CD4-positive, alpha-beta T cell treated with Interleukin-17A for 4 hours (primary cell): Measurements from ENCODE around the gene MAPRE3.

Experiments used
- DNase-seq: peaks from one replicate; pipeline ENCODE4 v3.0.0-alpha.2; 2020; ENCODE audit warnings: mixed read lengths

The MAPRE3 gene

DNA sequence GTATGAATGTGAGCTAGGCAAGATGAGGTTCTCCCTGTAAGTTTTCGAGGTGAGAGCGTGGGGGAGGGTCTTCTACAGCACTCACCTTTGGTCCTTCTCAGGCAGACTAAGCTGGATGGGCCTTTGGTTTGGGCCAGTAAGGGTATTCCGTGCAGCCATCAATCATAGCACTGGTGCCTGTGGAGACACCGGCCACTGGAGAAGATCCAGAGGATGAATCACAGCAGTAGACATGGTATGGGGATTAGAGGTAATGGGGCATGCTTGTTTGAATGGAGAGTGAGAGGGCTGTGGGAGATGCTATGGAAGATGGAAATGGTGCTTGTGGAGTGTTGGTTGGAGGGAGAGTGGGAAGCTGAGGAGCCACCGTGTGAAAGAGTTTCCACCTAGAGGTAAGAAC is 16.1 kb downstream of the MAPRE3 start:
- no peak for DNase-seq

- DNase-seq, result no peak
These were observed 17.8 kb downstream of the MAPRE3 start for GRCh38 chr2:26988058-26988860.

DNA sequence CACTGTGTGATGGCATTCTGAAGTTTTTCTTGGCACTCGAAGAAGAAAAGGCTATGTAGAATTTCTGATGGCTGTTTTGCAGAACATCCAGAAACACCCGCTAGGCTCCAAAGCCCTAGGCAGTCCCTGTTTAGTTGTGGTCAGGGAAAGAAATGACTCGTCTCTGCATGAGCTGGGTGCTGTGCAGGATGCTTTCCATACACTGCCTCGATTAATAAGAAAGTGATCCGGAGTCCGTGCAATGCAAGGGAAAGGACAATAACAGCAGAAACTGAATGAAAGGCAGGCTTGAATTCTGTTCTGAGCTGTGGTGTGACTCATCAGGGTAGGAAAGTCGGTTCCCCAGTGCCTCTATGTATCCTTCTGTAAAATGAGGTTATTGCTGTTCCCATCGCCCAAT is 18.7 kb downstream of the MAPRE3 start:
- no peak for DNase-seq

GRCh38 chr2:26991717-26992116 is 21.3 kb downstream of the MAPRE3 start:
- no peak for DNase-seq

DNA sequence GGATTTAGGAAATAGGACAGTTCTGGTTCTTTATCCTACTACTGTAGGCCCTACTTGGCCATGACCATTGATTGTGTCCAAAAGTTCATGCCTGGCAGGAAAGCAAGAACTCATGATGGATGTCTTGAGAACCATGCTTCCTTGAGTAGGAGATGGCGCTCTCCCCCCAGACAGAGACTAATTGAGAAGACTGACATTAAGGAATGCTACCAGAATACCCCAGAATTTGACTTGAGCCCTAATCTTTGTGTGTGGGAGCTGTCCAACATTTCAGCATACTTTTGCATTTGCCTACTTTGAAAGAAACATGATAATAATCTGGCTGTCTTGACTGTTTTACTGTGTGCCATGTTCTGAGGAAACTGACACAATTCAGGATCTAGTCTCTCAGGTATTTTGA is 23.3 kb downstream of the MAPRE3 start:
- DNase-seq, result no peak

- DNase-seq, result no peak
These were observed 24.5 kb downstream of the MAPRE3 start for GRCh38 chr2:26994983-26995382.

- no peak for DNase-seq
These were observed 27.0 kb downstream of the MAPRE3 start for GRCh38 chr2:26997394-26997793.

DNA sequence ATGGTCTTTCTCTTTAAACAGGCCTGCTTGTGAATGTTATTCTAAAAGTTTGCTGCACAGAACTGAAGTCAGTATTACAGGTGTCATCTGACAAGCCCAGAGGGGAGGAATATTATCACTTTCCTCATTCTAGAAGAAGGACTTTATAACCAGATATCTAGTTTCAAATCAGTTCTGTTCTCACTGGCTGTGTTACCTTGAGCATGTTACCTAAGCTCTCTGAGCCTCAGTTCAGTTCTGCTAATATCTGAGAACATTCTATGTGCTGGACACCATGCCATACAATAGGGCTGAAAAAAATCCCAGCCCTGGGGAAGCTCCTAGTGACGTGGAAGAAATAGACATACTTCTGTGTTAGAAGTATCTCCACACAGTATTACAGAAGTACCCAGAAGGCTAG is 27.9 kb downstream of the MAPRE3 start:
- DNase-seq, result no peak

GRCh38 chr2:27000228-27000627 is 29.8 kb downstream of the MAPRE3 start:
- no peak for DNase-seq

DNA sequence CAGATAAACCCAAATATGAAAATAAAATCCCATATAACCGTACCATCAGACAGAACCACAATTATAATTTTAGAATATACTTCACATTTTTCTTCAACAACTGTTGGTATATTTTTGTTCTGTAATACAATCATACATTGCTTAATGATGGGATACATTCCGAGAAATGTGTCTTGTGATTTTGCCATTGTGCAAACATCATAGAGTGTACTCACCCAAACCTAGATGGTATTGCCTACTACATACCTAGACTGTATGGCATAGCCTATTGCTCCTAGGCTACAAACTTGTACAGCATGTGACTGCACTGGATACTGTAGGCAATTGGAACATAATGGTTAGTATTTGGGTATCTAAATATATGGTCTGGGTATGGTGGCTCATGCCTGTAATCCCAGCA is 30.6 kb downstream of the MAPRE3 start:
- DNase-seq, result no peak

DNA sequence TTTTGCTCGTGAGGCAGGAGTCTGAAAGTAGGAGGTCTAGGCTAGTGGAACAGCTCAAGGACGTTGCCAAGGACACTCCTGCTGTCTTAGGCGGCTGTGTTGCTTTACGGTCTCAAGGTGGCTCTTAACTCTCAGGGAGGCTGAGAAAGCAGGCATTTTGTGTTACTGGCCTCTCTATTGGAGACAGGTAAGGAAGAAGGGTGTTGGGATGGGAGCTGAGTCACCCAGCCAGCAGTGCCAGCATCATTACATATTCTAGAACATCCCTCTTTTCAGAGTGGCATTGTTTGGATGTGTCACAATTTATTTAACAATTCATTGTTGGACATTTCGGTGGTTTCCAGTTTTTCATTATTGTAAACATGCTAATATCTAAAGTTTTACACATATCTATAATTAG is 31.5 kb downstream of the MAPRE3 start:
- DNase-seq, result no peak

GRCh38 chr2:27003007-27003406 is 32.6 kb downstream of the MAPRE3 start:
- no peak for DNase-seq

DNA sequence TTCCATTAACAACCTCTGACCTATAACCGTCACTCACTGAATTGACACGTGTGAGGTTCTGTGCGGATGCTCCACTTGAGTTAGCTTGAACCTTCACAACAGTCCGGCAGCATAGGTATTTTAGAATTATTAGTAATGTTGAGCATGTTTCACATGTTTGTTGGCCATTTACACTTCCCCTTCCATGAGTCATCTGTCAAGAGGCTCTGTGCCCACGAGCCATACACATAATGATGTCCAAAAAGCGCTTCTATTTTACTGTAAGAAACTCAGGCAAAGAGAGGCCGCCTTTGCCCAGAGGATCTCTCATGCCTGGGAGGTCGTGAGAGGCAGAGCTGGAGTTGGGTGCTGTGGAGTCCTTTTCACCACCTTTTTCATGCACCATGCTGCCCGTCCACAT is 33.4 kb downstream of the MAPRE3 start:
- no peak for DNase-seq

- no peak for DNase-seq
These were observed 36.4 kb downstream of the MAPRE3 start for GRCh38 chr2:27006602-27007415.

- DNase-seq, result no peak
These were observed 37.3 kb downstream of the MAPRE3 start for GRCh38 chr2:27007416-27008374.

DNA sequence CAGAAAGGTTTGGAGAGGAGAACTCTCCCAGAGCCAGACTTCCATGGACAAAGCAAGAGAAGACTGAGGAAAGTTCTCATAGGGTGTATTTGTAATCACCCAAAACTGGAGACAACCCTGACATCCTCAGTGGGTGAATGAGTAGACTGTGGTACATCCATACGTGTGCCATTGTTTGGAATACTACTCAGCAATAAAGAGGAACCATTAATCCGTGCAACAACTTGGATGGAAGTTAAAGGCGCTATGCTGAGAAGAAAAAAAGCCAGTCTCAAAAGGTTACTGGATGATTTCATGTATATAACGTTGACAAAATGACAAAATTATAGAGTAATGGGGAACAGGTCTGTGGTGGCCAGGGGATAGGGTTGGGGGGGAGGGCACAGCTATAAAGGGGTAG is 38.2 kb downstream of the MAPRE3 start:
- DNase-seq, result no peak

- DNase-seq, result no peak
These were observed 38.6 kb downstream of the MAPRE3 start for GRCh38 chr2:27009083-27009482.

DNA sequence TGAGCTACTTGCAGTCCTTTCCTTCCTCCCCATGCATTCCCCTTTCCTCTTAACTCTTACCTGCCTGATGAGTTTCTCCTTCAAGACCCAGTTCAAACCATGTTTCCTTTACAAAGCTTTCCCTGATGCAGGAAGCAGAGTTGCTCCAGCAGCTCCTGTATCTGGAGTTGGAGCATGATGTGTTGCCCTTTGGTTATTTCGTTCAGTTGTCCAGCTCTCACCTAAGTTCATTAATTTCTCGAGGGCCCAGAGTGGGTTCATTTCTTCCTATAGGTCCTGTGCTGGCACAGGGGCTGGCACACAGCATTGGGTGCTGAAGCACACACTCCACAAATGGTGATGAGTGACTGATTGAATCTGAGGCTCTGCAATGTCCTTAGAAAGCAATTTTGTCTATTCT is 39.3 kb downstream of the MAPRE3 start:
- no peak for DNase-seq

DNA sequence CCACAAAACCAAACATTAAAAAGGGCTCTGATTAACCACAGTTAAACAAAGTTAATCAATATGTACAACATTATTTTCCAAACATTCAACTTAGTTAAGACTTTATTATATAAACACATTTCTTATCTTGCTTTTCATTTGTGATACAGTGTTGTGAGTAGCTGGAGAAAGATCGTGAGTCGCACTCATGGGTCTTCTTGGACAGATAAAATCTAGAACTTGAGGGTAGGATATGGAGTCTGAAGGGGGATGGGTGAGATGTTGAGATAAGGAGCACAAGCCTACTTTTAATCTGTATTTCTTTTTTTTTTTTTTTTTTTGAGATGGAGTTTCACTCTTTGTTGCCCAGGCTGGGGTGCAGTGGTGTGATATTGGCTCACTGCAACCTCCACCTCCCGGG is 39.7 kb downstream of the MAPRE3 start:
- DNase-seq, result no peak

DNA sequence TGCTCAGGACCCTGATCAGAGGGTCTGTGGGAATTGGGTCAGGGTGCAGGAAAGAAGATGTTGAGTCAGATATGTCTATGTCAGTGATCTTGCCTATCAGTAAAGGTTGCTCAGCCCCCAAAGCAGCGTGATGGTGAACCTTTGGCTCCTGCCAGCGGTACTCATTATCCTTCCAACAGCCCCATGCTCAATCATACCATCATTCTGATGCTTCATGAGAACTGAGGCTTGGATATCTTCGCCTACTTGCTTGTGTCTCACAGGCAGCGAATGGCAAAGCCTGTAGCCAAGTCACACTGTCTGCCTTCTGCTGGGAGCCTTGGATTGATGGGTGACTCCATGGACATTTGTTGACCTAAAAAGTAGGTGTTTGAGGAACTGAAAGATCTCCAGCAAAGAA is 43.3 kb downstream of the MAPRE3 start:
- DNase-seq, result no peak

DNA sequence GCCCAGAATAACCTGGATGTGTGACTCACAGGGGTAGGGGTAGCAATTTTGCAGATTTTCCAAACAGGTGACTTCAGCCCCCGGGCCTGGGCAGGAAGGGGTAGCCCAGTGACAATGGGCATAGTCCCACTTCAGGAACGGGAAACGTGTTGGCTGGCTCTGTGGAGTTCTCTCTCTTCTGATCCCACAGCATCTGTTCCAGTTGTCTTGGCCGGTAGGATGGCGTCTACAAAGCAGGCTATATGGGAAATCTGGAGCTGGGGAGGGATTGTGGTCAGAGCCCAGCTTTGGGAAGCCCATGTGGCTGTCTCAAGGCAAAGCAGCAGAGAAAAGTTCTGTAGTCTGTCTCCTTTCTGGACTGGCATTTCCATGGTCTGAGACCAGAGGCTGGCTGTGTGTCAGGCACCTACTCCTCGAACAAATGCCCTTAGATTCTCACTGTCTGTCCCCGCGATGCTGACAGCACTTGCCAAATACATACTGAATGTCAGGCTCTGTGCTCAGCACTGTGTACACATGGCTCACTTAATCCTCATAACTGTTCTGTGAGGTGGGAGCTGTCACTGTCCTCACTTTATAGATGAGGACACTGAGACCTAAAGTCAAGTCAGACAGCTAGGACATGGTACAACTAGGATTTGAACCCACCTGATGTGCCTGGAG is 44.5 kb downstream of the MAPRE3 start:
- no peak for DNase-seq

GRCh38 chr2:27016801-27017325 is 46.4 kb downstream of the MAPRE3 start:
- DNase-seq, result peak; percentile 70
